RWPE1 (cell line): ENCODE results near the gene ADK.

Experiments used
- CTCF ChIA-PET: fragments of 350-600 bp; sonication (Branson Sonifier 250); formaldehyde crosslinking; extraction: SDS; loops from one replicate; lab custom pipeline; 2021; lab: Yijun Ruan, JAX
- POLR2A ChIA-PET: fragments of 400-600 bp; formaldehyde crosslinking; extraction: SDS; loops from one replicate; lab custom pipeline; 2020; ENCODE audit warnings: antibody characterized with exemption; ENCODE audit not compliant: low non-redundant PET; lab: Yijun Ruan, JAX
- DNase-seq: peaks from one replicate; pipeline ENCODE4 v3.0.0; 2012; ENCODE audit warnings: low spot score
- H3K27ac ChIP-seq: fragments of 450-650 bp; 2 replicates; pipeline ENCODE4 v1.5.1; 2017
- CTCF ChIP-seq: fragments of 450-650 bp; conservative IDR thresholded peaks from 2 replicates; pipeline ENCODE4 v1.5.1; 2017; ENCODE audit warnings: low read depth, mild to moderate bottlenecking

The ADK gene

GRCh38 chr10:74704629-74705357 lies 553.8 kb downstream of the ADK start:
- no peak overlapping the region for H3K27ac ChIP-seq
- DNase-seq = no peak
- ChIA-PET POLR2A (no interaction called here), CTCF (interaction anchor here (0.6 to 0.7 kb wide), 4 partner anchors 33 to 1100 kb away, joined by 3 to 4 read pairs (median 3); no protein-coding TSS in a partner anchor)
- TF ChIP-seq CTCF = no peak

- DNase-seq = no peak
- H3K27ac ChIP-seq = no peak overlapping the region
- POLR2A ChIA-PET = no interaction called here
- CTCF ChIA-PET = interaction anchor here (0.7 kb wide), 1 partner anchor 165 kb away, joined by 3 read pairs; no protein-coding TSS in a partner anchor
- no peak for TF ChIP-seq CTCF
These were observed 554.4 kb downstream of the ADK start for GRCh38 chr10:74705358-74705980.

GRCh38 chr10:74706966-74707365 lies 555.9 kb downstream of the ADK start:
- no peak for TF ChIP-seq CTCF
- CTCF ChIA-PET = interaction anchor here (0.5 kb wide), 1 partner anchor 142 kb away, joined by 3 read pairs; no protein-coding TSS in a partner anchor
- POLR2A ChIA-PET = no interaction called here
- no peak for DNase-seq
- H3K27ac ChIP-seq = no peak overlapping the region

- TF ChIP-seq CTCF = no peak
- CTCF ChIA-PET = interaction anchor here (0.6 kb wide), 1 partner anchor 328 kb away, joined by 6 read pairs; no protein-coding TSS in a partner anchor
- DNase-seq = no peak
- no peak overlapping the region for H3K27ac ChIP-seq
- POLR2A ChIA-PET = no interaction called here
These were observed 557.2 kb downstream of the ADK start for GRCh38 chr10:74708246-74708645.

- CTCF ChIA-PET = no interaction called here
- no peak overlapping the region for H3K27ac ChIP-seq
- TF ChIP-seq CTCF = no peak
- POLR2A ChIA-PET = interaction anchor here (0.5 kb wide), 1 partner anchor 29 kb away, joined by 3 read pairs; no protein-coding TSS in a partner anchor
- no peak for DNase-seq
These were observed 567.2 kb downstream of the ADK start for GRCh38 chr10:74718208-74718607.

GRCh38 chr10:74728225-74728624 lies 577.2 kb downstream of the ADK start:
- no peak overlapping the region for H3K27ac ChIP-seq
- ChIA-PET CTCF (interaction anchor here (0.6 kb wide), 1 partner anchor 222 kb away, joined by 3 read pairs; no protein-coding TSS in a partner anchor), POLR2A (no interaction called here)
- no peak for DNase-seq
- TF ChIP-seq CTCF = no peak
